Right cardiac atrium (tissue), 5 donors: ENCODE measurements around the gene CCDC92. TPM values are rescaled to one million over a fixed set of nuclear protein-coding genes. Genes with fewer than 3 reads are reported as not detected.

Experiments
- ATAC-seq, 2 donors: fragments of 200-7000 bp; cut with Tn5 transposase; one replicate each; pipeline versions ENCODE4 v1.8.0 to v1.9.1; 2020; ENCODE audit warnings: moderate library complexity in 2 of 2, mild to moderate bottlenecking in 1 of 2
- DNase-seq, 3 donors: peaks; one replicate each; pipeline ENCODE4 v3.0.0-alpha.2; 2020
- H3K27ac ChIP-seq: one replicate; pipeline ENCODE4 v1.5.1; 2013; ENCODE audit warnings: mild to moderate bottlenecking, low read length, control low read depth, moderate library complexity
- H3K27me3 ChIP-seq: one replicate; pipeline ENCODE4 v1.6.1; 2013; ENCODE audit not compliant: control insufficient read depth, insufficient read depth
- H3K4me1 ChIP-seq: one replicate; pipeline ENCODE4 v1.6.1; 2013; ENCODE audit warnings: low read length; ENCODE audit not compliant: control insufficient read depth, insufficient read depth
- H3K4me3 ChIP-seq: one replicate; pipeline ENCODE4 v1.5.1; 2013; ENCODE audit warnings: low read length, control low read depth
- H3K9me3 ChIP-seq: one replicate; pipeline ENCODE4 v1.6.1; 2013; ENCODE audit warnings: low read length; ENCODE audit not compliant: control insufficient read depth
- WGBS: extraction: QIAGEN DNeasy Blood & Tissue Kit; methylation state at CpG from one replicate; pipeline ENCODE4 v1.1.7; 2013; 5-methylcytosine and 5-hydroxymethylcytosine counted together
- intact Hi-C, 4 donors: fragments of 100-400 bp; cut with DNase I; formaldehyde crosslinking; loops; one replicate each; pipeline versions ENCODE4 v1.11.0 to v1.14.0; 2022 to 2023
- polyA plus RNA-seq: library from polyadenylated mRNA; stranded (reverse); fragments of 200-250 nt; gene quantifications from one replicate; pipeline ENCODE4 v1.2.3, GENCODE V29; 2013
- total RNA-seq, 4 donors: library from RNA; stranded (reverse); fragmentation: NEBNext Ultra II Directional; extraction: Animal tissue kit (Norgen Biotek cat#: 25700); gene quantifications; one replicate each; pipeline ENCODE4 v1.2.1, GENCODE V29; 2021
- donor health status: healthy with polysubstance abuse.
- donor health status: DM: no; HTN: yes; CAD: no.
- donor health status: DM: no; HTN: no; CAD: no.
- donor health status: DM: no; HTN: yes; CAD: no; lungs with severe emphysema.
- donor health status: DM: yes; HTN: yes; CAD: no.

CCDC92 gene
- total and polyA plus RNA-seq, 5 donors: 47.5 to 80.0 (median 53.0) TPM

- no peak overlapping the region for H3K27ac ChIP-seq
- no peaks in the 10 kb centered on the region for H3K27me3 ChIP-seq
- H3K9me3 ChIP-seq: no peaks in the 10 kb centered on the region
- WGBS: 48% methylated on average over 10 of the region's 10 CpGs
- H3K4me1 ChIP-seq: no peaks in the 10 kb centered on the region
- no peak overlapping the region for H3K4me3 ChIP-seq
- intact Hi-C loops: no loop called here
- DNase-seq: no peak
- ATAC-seq: no peak
Measured at GRCh38 chr12:123892853-123893252, 79.8 kb downstream of the CCDC92 start.

GRCh38 chr12:123892180-123892559, 80.5 kb downstream of the CCDC92 start:
- H3K27me3 ChIP-seq: no peaks in the 10 kb centered on the region
- intact Hi-C loops: no loop called here
- no peak for ATAC-seq
- no peak for DNase-seq
- no peaks in the 10 kb centered on the region for H3K9me3 ChIP-seq
- no peaks in the 10 kb centered on the region for H3K4me1 ChIP-seq
- WGBS: 88% methylated on average over 9 of the region's 9 CpGs
- H3K27ac ChIP-seq: no peak overlapping the region
- no peak overlapping the region for H3K4me3 ChIP-seq

- Histone ChIP-seq H3K4me3 (no peak overlapping the region), H3K27ac (no peak overlapping the region), H3K27me3 (no peaks in the 10 kb centered on the region), H3K9me3 (no peaks in the 10 kb centered on the region), H3K4me1 (no peaks in the 10 kb centered on the region)
- ATAC-seq (no peak), DNase-seq (no peak)
- intact Hi-C loops: no loop called here
- WGBS: 65% methylated on average over 15 of the region's 15 CpGs
Measured at GRCh38 chr12:123891516-123892179, 81.0 kb downstream of the CCDC92 start.

GRCh38 chr12:123891011-123891410, 81.6 kb downstream of the CCDC92 start:
- no peak for DNase-seq
- no peaks in the 10 kb centered on the region for H3K9me3 ChIP-seq
- H3K4me1 ChIP-seq: no peaks in the 10 kb centered on the region
- intact Hi-C loops: no loop called here
- 88% methylated on average over 7 of the region's 7 CpGs for whole genome bisulfite sequencing
- ATAC-seq: no peak
- H3K27ac ChIP-seq: no peak overlapping the region
- H3K27me3 ChIP-seq: no peaks in the 10 kb centered on the region
- H3K4me3 ChIP-seq: no peak overlapping the region

GRCh38 chr12:123890536-123890902, 82.1 kb downstream of the CCDC92 start:
- 62% methylated on average over 10 of the region's 10 CpGs for WGBS
- Histone ChIP-seq H3K4me3 (no peak overlapping the region), H3K4me1 (no peaks in the 10 kb centered on the region), H3K9me3 (no peaks in the 10 kb centered on the region), H3K27me3 (no peaks in the 10 kb centered on the region), H3K27ac (no peak overlapping the region)
- DNase-seq (no peak), ATAC-seq (no peak)
- intact Hi-C loops: no loop called here

- Histone ChIP-seq H3K9me3 (no peaks in the 10 kb centered on the region), H3K27ac (no peak overlapping the region), H3K4me3 (no peak overlapping the region), H3K4me1 (no peaks in the 10 kb centered on the region), H3K27me3 (no peaks in the 10 kb centered on the region)
- ATAC-seq (no peak), DNase-seq (no peak)
- 79% methylated on average over 12 of the region's 12 CpGs for WGBS
- intact Hi-C loops: no loop called here
Measured at GRCh38 chr12:123889848-123890535, 82.6 kb downstream of the CCDC92 start.

- no peaks in the 10 kb centered on the region for H3K27me3 ChIP-seq
- ATAC-seq: no peak
Measured at GRCh38 chr12:123888989-123889388, 83.6 kb downstream of the CCDC92 start.

GRCh38 chr12:123886931-123887582, 85.6 kb downstream of the CCDC92 start:
- Histone ChIP-seq H3K4me3 (no peak overlapping the region), H3K4me1 (no peaks in the 10 kb centered on the region), H3K27ac (no peak overlapping the region), H3K27me3 (no peaks in the 10 kb centered on the region), H3K9me3 (no peaks in the 10 kb centered on the region)
- WGBS: 65% methylated on average over 22 of the region's 22 CpGs
- intact Hi-C loops: no loop called here
- DNase-seq: no peak
- no peak for ATAC-seq

More at GRCh38 chr12:123888989-123889388, 83.6 kb downstream of the CCDC92 start:
- no peaks in the 10 kb centered on the region for H3K9me3 ChIP-seq
- intact Hi-C loops: no loop called here
- H3K4me1 ChIP-seq: no peaks in the 10 kb centered on the region
- 71% methylated on average over 12 of the region's 12 CpGs for WGBS
- H3K4me3 ChIP-seq: no peak overlapping the region
- no peak overlapping the region for H3K27ac ChIP-seq
- DNase-seq: no peak

GRCh38 chr12:123886258-123886657, 86.4 kb downstream of the CCDC92 start:
- ATAC-seq (no peak), DNase-seq (no peak)
- WGBS: 86% methylated on average over 13 of the region's 13 CpGs
- Histone ChIP-seq H3K4me1 (no peaks in the 10 kb centered on the region), H3K4me3 (no peak overlapping the region), H3K27ac (no peak overlapping the region), H3K27me3 (no peaks in the 10 kb centered on the region), H3K9me3 (no peaks in the 10 kb centered on the region)
- intact Hi-C loops: no loop called here
